HCT116 (cell line): Measurements from ENCODE around the gene FLCN.

Experiments used
- ZNF274 ChIP-seq: fragments of 200-500 bp; sonication (Bioruptor generic); IDR thresholded peaks from 2 replicates; pipeline ENCODE4 v1.6.1; 2014; ENCODE audit warnings: mild to moderate bottlenecking, low read depth, low read length, inconsistent platforms
- TF ChIP-seq, protein P1 (sequence below), 3 experiments: fragments of 200-600 bp in 1 of 3; sonication (generic) in 1 of 3; IDR thresholded peaks in 2 of 3; conservative IDR thresholded peaks in 1 of 3; 2 replicates each; pipeline ENCODE4 v1.5.1; 2012 to 2017; ENCODE audit warnings: low read depth in 2 of 3, low read length in 2 of 3, antibody characterized with exemption in 1 of 3, borderline replicate concordance in 1 of 3, control low read depth in 1 of 3, mild to moderate bottlenecking in 1 of 3, mixed read lengths in 1 of 3, mixed run types in 1 of 3, moderate library complexity in 1 of 3; ENCODE audit not compliant: insufficient read depth in 1 of 3
- TF ChIP-seq, protein P2 (sequence below): IDR thresholded peaks from 2 replicates; pipeline ENCODE4 v1.6.1; 2012

GRCh38 chr17:17232303-17232621 lies 4.7 kb downstream of the FLCN start:
- TF ChIP-seq, protein P1, sequence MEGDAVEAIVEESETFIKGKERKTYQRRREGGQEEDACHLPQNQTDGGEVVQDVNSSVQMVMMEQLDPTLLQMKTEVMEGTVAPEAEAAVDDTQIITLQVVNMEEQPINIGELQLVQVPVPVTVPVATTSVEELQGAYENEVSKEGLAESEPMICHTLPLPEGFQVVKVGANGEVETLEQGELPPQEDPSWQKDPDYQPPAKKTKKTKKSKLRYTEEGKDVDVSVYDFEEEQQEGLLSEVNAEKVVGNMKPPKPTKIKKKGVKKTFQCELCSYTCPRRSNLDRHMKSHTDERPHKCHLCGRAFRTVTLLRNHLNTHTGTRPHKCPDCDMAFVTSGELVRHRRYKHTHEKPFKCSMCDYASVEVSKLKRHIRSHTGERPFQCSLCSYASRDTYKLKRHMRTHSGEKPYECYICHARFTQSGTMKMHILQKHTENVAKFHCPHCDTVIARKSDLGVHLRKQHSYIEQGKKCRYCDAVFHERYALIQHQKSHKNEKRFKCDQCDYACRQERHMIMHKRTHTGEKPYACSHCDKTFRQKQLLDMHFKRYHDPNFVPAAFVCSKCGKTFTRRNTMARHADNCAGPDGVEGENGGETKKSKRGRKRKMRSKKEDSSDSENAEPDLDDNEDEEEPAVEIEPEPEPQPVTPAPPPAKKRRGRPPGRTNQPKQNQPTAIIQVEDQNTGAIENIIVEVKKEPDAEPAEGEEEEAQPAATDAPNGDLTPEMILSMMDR (IDR thresholded peaks at IDR 0.05 in 2 of 3, conservative IDR thresholded peaks at IDR 0.05 in 1 of 3; ENCODE audit: borderline replicate concordance in 1 of 3, insufficient read depth in 1 of 3, low read depth in 2 of 3, low read length in 2 of 3): no peak
- no peak for TF ChIP-seq ZNF274
- TF ChIP-seq, protein P2, sequence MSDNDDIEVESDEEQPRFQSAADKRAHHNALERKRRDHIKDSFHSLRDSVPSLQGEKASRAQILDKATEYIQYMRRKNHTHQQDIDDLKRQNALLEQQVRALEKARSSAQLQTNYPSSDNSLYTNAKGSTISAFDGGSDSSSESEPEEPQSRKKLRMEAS: no peak
